ENCODE results near the gene NME3.

Gene NME3

DNA sequence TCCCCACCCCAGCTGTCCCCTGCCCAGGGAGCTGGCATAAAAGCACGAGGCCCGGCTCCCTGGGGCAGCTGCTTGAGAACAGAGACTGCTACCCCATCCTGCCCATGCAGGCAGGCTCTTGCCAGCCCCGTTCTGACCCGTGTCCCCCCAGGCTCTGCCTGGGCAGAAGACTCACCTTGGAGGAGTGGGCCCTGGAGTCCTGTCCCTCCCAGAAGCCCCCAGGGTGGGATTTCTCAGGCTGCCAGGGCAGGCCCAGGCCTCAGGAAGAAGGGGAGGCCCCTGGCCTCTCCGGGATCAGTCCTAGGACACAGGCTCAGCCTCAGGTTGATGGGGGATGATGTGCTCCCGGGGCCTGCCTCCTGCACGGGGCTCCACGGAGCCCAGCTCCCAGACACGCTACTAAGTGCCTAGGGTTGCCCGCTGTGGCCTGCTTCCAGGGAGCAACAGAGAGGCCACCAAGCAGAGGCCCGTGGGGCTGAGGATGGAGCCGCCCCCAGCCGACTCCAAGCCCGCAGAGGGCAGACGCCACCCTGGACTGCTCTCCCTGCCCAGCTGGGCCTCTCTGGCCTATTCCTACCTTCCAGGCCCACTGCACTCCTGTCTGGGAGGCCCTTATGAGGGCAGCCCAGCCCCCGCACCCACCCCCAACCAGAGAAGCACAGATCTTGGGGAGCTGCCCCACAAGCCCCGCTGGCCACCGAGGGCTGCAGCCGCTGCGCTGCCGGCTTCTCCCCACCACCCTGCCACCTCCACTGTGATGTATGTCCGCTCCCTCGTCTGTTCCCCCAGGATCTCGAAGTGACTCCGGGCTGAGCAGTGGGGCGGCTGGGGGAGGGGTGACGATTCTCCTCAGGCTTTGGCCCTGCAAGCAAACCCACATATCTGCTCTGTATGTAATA is 1.7 kb downstream of the NME3 start:
- no peak overlapping the region for H3K4me3 ChIP-seq (ENCODE audit: control insufficient read depth, low read depth, low read length)
- DNase-seq (ENCODE audit: low read depth), result no peak
- TF ChIP-seq, protein P1, sequence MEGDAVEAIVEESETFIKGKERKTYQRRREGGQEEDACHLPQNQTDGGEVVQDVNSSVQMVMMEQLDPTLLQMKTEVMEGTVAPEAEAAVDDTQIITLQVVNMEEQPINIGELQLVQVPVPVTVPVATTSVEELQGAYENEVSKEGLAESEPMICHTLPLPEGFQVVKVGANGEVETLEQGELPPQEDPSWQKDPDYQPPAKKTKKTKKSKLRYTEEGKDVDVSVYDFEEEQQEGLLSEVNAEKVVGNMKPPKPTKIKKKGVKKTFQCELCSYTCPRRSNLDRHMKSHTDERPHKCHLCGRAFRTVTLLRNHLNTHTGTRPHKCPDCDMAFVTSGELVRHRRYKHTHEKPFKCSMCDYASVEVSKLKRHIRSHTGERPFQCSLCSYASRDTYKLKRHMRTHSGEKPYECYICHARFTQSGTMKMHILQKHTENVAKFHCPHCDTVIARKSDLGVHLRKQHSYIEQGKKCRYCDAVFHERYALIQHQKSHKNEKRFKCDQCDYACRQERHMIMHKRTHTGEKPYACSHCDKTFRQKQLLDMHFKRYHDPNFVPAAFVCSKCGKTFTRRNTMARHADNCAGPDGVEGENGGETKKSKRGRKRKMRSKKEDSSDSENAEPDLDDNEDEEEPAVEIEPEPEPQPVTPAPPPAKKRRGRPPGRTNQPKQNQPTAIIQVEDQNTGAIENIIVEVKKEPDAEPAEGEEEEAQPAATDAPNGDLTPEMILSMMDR (IDR thresholded peaks at IDR 0.05; ENCODE audit: control insufficient read depth, insufficient read depth, low read depth, low read length, missing control alignments), result no peak

DNA sequence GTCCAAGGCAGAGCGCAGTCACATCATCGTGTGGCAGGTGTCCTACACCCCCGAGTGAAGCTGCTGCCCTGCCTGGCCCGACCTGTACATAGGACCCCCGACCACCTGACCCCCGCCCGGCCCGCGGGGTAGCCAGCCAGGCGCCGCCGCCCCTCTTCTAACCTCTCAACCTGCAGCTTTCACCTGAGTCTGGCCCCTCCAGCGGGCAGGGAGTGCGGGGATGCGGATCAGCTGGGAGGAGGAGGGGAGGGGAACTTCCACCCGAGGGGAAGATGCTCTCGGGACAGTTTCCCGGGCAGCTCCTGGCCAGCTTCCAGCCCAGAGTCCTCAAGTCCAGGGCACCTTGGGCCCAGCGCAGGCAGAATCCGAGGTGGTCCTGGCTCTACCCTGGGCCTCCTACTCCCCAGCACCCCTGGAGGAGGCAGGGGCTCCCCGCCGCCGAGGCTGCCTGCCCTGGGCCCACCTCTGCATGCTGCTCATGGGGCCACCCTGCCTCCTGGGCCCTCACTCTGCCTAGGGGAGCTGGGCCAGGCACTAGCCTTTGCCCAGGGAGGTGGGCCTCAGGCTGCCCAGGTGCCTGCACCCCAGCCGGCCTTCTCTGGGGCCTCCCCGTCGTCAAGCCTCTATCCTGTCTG is 2.5 kb downstream of the NME3 start:
- TF ChIP-seq, protein P1 (IDR thresholded peaks at IDR 0.05; ENCODE audit: control insufficient read depth, insufficient read depth, low read depth, low read length, missing control alignments), result no peak
- no peak for DNase-seq (ENCODE audit: low read depth)
- H3K4me3 ChIP-seq (ENCODE audit: control insufficient read depth, low read depth, low read length), result no peak overlapping the region

DNA sequence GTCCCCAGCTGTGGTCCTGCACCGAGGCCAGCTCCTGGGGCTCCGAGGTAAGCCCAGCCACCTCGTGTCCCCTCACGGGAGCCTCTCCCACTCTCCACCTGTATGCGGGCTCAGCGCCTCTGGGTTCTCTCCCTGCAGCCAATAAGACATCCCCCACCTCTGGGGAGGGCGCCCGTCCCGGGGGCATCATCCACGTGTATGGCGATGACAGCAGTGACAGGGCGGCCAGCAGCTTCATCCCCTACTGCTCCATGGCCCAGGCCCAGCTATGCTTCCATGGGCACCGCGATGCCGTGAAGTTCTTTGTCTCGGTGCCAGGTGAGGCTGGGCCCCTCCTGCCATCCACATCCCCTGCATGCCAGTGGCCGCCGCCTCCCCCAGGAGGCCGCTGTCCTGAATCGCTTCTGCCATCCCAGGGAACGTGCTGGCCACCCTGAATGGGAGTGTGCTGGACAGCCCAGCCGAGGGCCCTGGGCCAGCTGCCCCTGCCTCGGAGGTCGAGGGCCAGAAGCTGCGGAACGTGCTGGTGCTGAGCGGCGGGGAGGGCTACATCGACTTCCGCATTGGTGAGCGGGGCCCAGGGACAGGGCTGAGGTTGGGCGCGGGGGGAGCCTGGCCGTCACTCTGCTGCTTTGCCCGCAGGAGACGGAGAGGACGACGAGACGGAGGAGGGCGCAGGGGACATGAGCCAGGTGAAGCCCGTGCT is 3.1 kb downstream of the NME3 start:
- TF ChIP-seq, protein P1 (IDR thresholded peaks at IDR 0.05; ENCODE audit: control insufficient read depth, insufficient read depth, low read depth, low read length, missing control alignments), result no peak
- DNase-seq (ENCODE audit: low read depth), result no peak
- H3K4me3 ChIP-seq (ENCODE audit: control insufficient read depth, low read depth, low read length), result no peak overlapping the region

DNA sequence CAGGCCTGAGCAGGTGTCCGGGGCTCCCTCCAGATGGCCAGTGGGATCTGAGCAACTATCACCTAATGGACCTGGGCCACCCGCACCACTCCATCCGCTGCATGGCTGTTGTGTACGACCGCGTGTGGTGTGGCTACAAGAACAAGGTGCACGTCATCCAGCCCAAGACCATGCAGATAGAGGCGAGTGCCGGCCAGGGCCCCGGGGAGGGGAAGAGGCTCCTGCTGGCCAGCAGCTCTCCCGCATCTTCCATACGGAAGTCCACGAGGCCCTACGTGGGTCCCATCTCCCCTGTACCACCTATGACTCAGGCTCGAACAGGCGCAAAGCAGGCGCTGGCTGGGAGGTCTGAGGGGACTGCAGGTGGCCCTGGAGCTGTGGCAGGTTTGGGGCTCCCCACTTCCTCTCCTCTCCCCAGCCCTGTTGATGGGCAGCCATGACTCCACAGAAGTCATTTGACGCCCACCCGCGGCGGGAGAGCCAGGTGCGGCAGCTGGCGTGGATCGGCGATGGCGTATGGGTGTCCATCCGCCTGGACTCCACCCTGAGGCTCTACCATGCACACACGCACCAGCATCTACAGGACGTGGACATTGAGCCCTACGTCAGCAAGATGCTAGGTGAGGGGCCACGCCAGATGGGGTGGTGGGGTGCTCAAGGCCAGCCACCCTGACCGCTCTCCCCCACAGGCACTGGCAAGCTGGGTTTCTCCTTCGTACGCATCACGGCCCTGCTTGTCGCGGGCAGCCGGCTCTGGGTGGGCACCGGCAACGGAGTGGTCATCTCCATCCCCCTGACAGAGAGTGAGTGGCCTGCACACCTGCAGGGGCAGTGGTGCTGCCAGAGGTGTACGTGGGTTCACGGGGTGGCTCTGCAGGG is 4.0 kb downstream of the NME3 start:
- TF ChIP-seq, protein P1 (IDR thresholded peaks at IDR 0.05; ENCODE audit: control insufficient read depth, insufficient read depth, low read depth, low read length, missing control alignments), result no peak
- no peak overlapping the region for H3K4me3 ChIP-seq (ENCODE audit: control insufficient read depth, low read depth, low read length)
- DNase-seq (ENCODE audit: low read depth), result no peak

DNA sequence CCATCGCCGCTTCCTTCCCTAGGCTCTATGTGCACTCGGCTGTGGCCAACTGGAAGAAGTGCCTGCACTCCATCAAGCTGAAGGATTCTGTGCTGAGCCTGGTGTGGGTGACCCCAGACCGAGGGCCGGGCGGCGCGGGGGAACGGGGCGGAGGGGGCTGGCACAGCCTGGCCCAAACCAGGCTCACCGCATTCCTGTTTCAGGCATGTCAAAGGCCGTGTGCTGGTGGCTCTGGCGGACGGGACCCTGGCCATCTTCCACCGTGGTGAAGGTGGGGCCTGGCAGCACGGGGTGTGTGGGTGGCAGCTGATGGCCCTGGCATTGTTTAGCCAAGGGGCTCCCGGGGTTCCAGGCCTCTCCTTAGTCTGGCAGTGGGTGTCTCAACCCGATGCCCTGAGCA is 4.6 kb downstream of the NME3 start:
- no peak overlapping the region for H3K4me3 ChIP-seq (ENCODE audit: control insufficient read depth, low read depth, low read length)
- DNase-seq (ENCODE audit: low read depth), result no peak
- TF ChIP-seq, protein P1 (IDR thresholded peaks at IDR 0.05; ENCODE audit: control insufficient read depth, insufficient read depth, low read depth, low read length, missing control alignments), result no peak

DNA sequence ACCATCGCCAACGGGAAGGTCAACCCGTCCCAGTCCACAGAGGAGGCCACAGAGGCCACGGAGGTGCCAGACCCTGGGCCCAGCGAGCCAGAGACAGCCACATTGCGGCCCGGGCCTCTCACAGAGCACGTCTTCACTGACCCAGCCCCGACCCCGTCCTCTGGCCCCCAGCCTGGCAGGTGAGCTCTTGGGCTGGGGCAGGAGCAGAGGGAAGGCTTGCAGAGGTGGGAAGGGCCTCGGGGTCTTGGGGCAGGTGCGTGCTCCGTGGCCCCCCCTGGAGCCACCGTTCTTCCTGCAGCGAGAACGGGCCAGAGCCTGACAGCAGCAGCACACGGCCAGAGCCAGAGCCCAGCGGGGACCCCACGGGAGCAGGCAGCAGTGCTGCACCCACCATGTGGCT is 5.1 kb downstream of the NME3 start:
- no peak for DNase-seq (ENCODE audit: low read depth)
- no peak overlapping the region for H3K4me3 ChIP-seq (ENCODE audit: control insufficient read depth, low read depth, low read length)
- TF ChIP-seq, protein P1 (IDR thresholded peaks at IDR 0.05; ENCODE audit: control insufficient read depth, insufficient read depth, low read depth, low read length, missing control alignments), result no peak
